Activated gamma-delta T cell treated with Interleukin-2 at 50 U/mL for 16 hours (primary cell): ENCODE data around the gene NUP133.
"Not testable (repeated sequence)": the region's sequence is repeated elsewhere in the genome, so short reads cannot be mapped to it uniquely, and the experiment has no call there.

ENCODE experiments used
- DNase-seq: peaks from one replicate; pipeline ENCODE4 v3.0.0-alpha.2; 2020

The NUP133 gene

GRCh38 chr1:229508823-229509337 is 739 bp upstream of the NUP133 start:
- no peak for DNase-seq

GRCh38 chr1:229507502-229507901 is 639 bp downstream of the NUP133 start:
- no peak for DNase-seq

- DNase-seq: no peak
Observed at GRCh38 chr1:229506633-229507032, 1.5 kb downstream of the NUP133 start.

DNA sequence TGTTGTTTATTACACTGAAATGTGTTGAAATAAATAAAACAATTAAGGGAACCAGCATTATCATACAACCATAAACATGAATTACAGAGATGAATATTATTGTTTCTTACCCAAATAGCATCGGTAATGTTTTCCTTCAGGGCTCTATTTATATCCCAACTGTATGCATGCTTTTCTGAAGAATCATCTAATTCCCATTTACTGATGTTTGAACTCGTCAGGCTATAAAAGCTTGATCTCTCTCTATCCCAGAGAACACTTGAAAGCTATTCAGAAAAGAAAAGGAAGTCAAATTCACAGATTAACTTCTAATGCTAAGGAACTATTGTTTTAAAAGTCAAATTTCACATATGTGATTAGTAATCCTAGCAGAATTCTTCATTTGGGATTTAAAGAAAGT is 12.4 kb downstream of the NUP133 start:
- no peak for DNase-seq

DNA sequence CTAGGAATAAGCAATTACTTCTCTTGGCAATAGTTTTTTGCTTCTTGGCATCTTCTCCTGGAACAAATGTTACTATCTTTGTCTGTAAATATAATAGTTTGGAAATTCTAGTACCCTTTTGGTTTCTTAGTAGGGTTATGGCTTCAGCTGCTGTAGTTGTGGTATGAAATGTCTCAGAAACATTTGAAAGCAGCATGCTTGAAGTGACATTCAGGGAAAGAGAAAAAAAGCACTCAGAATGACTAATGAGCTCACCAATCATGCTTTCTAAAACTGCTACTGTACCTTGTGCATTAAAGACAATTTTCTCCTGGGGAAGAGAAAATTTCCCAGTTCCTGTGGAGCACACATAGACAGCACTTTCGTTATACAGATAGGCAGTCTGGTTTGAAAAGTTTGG is 21.0 kb downstream of the NUP133 start:
- no peak for DNase-seq

DNA sequence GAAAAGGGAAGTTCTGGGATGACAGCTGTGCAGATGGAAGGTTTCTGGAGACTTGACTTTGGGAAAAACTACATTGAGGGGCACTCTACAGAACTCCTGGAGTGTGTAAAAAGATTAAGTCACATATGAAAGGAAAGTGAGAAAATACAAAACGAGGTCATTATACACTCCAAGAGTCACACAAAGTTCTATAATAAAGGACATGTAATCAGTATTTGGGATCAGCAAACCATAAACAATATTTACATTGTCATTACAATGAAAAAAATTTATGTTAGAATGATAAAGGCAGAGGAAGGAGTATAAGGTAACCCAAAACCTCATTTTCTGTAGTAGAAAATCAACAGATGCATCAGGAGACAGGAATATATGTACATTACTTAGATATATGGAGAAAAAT is 22.8 kb downstream of the NUP133 start:
- no peak for DNase-seq

DNA sequence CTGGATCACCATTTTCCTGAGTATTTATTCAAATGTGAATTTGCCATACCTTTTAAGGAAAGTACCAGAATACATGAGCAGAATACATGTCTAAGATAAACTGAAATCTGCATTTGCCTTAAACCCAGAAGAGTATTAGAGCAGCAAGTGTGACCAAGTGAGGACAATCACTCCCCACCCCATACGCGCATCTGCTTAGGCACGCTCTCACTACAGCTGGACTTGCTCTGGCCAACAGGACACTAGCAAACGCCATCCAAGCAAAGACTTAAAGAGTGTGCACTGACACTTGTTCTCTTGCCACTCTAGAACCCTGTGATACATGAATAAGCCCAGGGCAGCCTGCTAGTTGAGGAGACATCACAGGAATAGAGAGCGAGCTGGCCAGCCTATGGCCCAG is 25.6 kb downstream of the NUP133 start:
- DNase-seq: no peak

GRCh38 chr1:229480495-229480894 is 27.6 kb downstream of the NUP133 start:
- no peak for DNase-seq

- DNase-seq: no peak
Observed at GRCh38 chr1:229479660-229480399, 28.3 kb downstream of the NUP133 start.

DNA sequence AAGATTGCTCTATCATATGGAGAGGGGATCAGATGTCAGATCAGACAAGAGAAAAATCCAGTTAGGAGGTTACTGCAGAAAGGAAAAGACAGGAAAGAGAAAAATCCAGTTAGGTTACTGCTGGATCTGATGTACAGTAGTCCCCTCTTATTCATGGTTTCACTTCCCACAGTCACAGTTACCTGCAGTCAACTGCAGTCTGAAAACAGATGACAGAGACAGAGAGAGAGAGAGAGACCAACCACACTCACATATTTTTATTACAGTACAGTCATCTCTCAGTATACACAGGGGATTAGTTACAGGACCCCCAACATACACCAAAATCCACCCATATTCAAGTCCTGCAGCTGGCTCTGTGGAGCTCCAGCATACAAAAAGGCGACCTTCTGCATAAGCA is 29.3 kb downstream of the NUP133 start:
- DNase-seq: no peak

DNA sequence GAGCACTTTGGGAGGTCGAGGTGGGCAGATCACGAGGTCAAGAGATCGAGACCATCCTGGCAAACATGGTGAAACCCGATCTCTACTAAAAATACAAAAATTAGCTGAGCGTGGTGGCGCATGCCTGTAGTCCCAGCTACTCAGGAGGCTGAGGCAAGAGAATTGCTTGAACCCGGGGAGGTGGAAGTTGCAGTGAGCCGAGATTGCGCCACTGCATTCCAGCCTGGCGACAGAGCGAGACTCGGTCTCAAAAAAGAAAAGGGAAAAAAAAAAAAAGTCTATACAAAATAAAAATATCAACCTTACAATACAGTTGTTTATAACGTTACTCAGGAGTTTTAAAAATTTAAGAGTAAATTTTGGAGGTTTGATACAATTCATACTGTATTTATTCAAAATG is 32.3 kb downstream of the NUP133 start:
- DNase-seq: not testable (repeated sequence)

GRCh38 chr1:229474509-229474908 is 33.6 kb downstream of the NUP133 start:
- no peak for DNase-seq

- no peak for DNase-seq
Observed at GRCh38 chr1:229471175-229471574, 37.0 kb downstream of the NUP133 start.

GRCh38 chr1:229470406-229471043 is 37.6 kb downstream of the NUP133 start:
- DNase-seq: no peak

DNA sequence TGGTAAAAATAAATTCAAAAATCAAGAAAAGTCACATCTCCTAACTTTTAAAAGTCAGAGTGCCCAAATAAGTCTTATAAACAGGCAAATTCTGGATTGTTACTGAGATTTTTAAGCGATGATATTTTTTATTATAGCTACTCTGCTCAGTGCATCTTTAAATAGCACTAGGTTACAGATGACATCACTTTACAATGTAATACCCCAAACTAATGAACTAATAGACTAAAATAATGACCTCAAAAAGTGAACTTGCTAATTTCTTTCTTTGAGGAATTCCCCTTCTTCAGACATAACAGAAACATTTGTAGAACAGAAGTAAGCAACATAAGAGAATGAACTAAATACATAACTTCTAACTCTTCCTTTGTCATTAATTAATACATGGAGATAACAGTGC is 41.3 kb downstream of the NUP133 start:
- no peak for DNase-seq

DNA sequence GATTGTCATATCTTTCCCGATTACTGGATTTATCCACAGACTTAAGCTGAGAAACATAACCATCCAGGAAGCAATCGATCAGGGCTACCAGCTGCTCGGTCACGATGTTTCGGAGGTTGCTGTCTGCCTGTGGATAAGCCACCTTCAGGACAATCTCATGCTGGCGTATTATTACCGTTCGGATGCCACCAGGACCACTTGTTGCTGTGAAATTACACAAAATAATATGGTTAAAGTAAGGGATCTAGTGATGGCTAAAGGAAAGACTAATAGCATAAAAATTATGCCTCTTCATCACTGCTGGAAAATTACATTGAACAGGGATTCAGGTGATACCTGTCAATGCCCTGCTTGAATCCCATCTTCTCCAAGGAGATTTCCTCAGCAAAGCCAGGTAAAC is 43.5 kb downstream of the NUP133 start:
- DNase-seq: no peak

DNA sequence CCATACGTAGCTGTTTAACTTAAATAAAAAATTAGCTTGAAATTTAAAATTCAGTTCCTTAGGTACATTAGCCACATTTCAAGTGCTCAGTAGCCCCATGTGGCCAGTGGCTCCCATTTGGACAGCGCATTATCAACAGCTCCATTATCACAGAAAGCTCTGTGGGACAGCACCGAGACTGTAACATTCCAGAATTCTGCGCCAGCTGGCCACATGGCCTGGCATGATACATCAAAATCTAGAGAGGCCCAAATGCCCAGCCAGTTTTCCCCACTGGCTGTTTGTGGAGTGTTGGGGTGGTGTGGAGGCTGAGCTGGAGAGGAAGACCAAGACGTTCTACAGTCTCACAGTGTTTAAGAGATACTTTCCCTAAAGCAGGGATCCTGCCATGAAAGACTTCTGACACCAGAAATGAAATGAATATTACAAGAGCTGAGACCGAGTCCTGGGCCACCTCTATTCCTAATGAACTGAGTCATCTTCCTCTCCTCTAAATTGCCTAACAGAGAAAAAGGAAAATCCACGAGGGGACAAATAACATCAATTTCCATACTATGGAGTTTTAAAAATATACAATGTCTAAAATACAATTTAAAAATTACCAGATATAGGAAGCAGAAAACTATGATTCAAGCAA is 47.0 kb downstream of the NUP133 start:
- no peak for DNase-seq

GRCh38 chr1:229459815-229460214 is 48.3 kb downstream of the NUP133 start:
- DNase-seq: no peak

DNA sequence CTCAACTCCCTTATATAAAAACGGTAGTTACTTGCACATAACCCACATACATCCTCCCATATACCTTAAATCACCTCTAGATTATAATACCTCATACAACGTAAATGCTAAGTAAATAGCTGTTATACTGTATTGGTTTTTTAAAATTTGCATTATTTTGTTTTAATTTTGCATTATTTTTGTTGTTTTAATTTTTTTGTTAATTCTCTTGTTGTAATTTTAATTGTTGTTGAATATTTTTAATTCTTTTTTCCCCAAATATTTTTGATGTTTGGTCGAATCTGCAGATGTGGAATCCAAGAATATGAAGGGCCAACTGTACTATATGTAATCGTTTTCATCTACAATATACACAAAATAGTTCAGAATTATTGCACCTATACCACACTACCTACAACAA is 50.7 kb downstream of the NUP133 start:
- DNase-seq: no peak

GRCh38 chr1:229456016-229456415 is 52.1 kb downstream of the NUP133 start:
- no peak for DNase-seq

DNA sequence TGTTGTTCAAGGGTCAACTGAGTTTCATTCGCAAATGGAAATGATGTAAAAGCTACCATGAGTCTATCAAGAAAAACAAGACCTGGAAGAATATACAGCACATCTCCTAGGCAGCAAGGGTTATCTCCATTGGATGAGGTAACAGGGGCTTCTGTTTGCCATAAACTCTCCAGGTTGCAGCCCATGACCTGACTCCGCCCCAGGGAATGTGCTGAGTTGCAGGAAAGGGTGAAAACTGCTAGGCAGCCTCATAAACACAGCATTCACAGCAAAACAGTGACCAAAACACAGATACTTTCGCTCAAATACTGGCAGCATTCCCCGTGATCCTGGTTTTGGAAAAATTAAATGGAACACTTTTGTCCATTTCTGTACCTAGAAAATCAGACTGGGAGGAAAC is 54.1 kb downstream of the NUP133 start:
- no peak for DNase-seq

DNA sequence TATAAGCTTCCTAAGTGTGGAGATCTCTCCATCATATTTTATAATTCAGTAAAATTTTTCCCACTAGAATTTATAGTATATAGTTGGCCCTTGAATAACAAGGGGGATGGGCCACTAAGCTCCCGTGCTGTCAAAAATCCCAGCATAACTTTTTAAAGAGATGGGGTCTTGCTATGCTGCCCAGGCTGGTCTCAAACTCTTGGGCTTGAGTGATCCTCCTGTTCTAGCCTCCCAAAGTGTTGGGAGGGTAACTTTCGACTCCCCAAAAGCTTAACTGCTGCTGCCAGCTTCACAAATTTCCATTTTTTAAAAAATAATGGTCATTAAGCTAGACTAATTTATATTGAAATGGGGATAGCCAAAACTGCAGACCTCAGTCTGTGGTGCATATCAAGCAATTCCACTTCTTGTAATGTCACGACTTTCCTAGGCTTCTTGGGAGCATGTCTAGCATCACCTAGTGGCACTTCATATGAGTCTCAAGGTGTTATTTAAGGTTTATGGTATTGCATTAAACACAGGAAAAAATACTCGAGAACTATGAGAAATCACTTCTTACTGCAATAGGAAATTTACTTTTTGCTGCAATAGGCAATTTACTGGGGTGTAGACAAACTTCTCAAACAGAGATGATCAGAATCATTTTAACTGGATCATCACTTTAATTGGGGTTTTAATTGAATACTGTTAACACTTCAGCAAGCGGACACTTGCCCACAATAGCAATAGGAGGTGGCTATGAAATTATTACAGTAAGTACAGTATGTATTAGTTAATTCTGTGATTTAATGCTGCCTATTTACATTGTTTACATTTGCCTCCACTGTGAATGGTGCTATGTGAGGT is 55.0 kb downstream of the NUP133 start:
- no peak for DNase-seq

DNA sequence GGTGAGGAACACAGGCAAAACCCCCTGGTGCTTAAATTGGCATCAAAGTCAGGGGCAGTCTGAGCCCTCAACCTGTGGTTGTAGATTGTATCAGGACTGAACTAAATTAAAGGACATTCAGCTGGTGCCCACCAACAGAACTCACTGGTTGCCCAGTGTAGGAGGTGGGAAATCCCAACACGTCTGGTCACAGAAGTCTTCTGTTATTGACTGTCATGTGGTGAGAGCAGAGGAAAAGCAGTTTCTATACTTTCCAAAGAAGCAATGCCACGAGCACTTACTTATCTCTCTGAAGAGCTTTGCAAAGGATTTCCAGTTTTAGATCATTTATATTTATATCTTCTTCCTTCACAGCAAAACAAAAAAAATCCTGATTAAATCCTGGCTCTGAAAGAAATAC is 59.3 kb downstream of the NUP133 start:
- DNase-seq: no peak
